Stimulated activated naive CD8-positive, alpha-beta T cell treated with anti-CD3 and anti-CD28 coated beads, Interleukin-15, Interleukin-2, amounts not matched to agents 100 ng/mL and 50 ng/mL, for 24 hours (primary cell): ENCODE results near the gene BROX.

ENCODE experiments used
- H3K27ac Mint-ChIP-seq: one replicate; pipeline ENCODE4 v1.8.0; 2021; ENCODE audit warnings: mild to moderate bottlenecking, mixed read lengths
- H3K27me3 Mint-ChIP-seq: one replicate; pipeline ENCODE4 v1.8.0; 2021; ENCODE audit warnings: mixed read lengths
- H3K36me3 Mint-ChIP-seq: one replicate; pipeline ENCODE4 v1.8.0; 2021; ENCODE audit warnings: low read depth, mixed read lengths
- H3K4me1 Mint-ChIP-seq: one replicate; pipeline ENCODE4 v1.8.0; 2021; ENCODE audit warnings: low read depth, mixed read lengths
- H3K4me3 Mint-ChIP-seq: one replicate; pipeline ENCODE4 v1.8.0; 2021; ENCODE audit warnings: mild to moderate bottlenecking, mixed read lengths
- H3K9me3 Mint-ChIP-seq: one replicate; pipeline ENCODE4 v1.8.0; 2021; ENCODE audit warnings: mixed read lengths

Gene BROX

DNA sequence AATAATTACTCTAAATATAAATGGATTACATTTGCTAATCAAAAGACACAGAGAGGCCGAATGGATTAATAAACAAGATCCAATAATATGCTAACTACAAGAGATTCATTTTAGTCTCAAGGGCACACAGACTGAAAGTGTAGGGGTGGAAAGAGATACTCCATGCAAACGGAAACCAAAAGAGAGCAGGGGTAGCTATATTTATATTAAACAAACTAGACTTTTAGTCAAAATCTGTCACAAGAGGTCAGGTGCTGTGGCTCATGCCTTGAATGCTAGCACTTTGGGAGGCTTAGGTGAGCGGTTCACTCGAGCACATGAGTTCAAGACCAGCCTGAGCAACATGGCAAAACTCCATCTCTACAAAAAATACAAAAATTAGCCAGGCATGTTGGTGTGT is 68.9 kb downstream of the BROX start:
- Mint-ChIP-seq H3K27ac (no peak overlapping the region), H3K9me3 (no peaks in the 10 kb centered on the region), H3K4me1 (no peaks in the 10 kb centered on the region), H3K27me3 (peaks cover 12% of the 10 kb centered on the region), H3K4me3 (no peak overlapping the region), H3K36me3 (no peaks in the 10 kb centered on the region)

DNA sequence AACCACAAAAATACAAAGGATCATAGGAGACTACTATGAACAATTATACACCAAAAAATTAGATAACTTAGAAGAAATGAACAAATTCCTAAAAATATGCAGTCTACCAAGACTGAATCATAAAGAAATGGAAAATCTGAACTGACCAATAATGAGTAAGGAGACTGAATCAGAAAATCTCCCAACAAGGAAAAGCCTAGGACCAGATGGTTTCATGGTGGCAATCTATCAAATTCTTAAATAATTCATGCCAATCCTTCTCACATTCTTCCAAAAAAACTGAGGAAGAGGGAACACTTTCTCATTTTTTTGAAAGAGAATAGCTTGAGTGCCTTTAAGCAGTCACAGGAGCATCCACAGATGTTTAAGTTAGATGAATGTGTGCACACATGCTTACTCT is 70.7 kb downstream of the BROX start:
- Mint-ChIP-seq H3K36me3 (no peaks in the 10 kb centered on the region), H3K4me1 (peaks cover 4% of the 10 kb centered on the region), H3K4me3 (no peak overlapping the region)

DNA sequence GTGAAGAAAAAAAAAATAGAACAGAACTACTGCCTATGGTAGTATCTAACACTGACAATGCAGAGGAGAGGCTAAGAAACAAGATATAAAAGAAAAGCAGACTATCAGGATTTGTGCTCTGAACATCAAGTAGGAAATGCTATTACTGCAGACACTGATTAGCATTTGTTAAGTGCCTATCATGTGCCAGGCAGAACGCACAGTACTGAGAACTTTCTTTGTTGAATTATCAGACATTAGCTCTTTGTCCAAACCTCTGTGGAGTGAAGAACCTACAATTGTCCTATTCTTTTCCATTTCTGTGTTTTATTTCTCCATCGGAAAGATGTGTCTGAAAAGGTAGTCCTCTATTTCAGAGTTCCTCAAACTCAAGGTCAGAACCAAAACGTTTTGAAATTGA is 72.0 kb downstream of the BROX start:
- H3K27me3 Mint-ChIP-seq: peaks cover 12% of the 10 kb centered on the region
- no peak overlapping the region for H3K4me3 Mint-ChIP-seq
- H3K9me3 Mint-ChIP-seq: no peaks in the 10 kb centered on the region
- no peak overlapping the region for H3K27ac Mint-ChIP-seq
- peaks cover 12% of the 10 kb centered on the region for H3K4me1 Mint-ChIP-seq
- H3K36me3 Mint-ChIP-seq: no peaks in the 10 kb centered on the region

More for the DNA sequence above, 70.7 kb downstream of the BROX start:
- Mint-ChIP-seq H3K27me3 (peaks cover 12% of the 10 kb centered on the region), H3K9me3 (no peaks in the 10 kb centered on the region), H3K27ac (no peak overlapping the region)
